Measurements from ENCODE around the gene LRIG1.

- TF ChIP-seq ZNF639 (CRISPR knock-in tag; conservative IDR thresholded peaks at IDR 0.05 in 1 of 2, IDR thresholded peaks at IDR 0.05 in 1 of 2) (no peak), CTCF (IDR thresholded peaks at IDR 0.05 in 2 of 3, conservative IDR thresholded peaks at IDR 0.05 in 1 of 3; ENCODE audit: insufficient read depth in 2 of 3, low read depth in 1 of 3, low read length in 3 of 3) (no peak), CBX1 (IDR thresholded peaks at IDR 0.05; ENCODE audit: low read depth) (no peak), POLR2AphosphoS5 (IDR thresholded peaks at IDR 0.05; ENCODE audit: control insufficient read depth, insufficient read depth, low read depth, low read length) (no peak), FOS (IDR thresholded peaks at IDR 0.05; ENCODE audit: extremely low read depth, insufficient read length) (no peak), MYC (IDR thresholded peaks at IDR 0.05; ENCODE audit: low read depth, low read length) (no peak), MYC (CRISPR knock-in tag; IDR thresholded peaks at IDR 0.05; ENCODE audit: borderline replicate concordance, low read depth) (no peak), E2F8 (IDR thresholded peaks at IDR 0.05; ENCODE audit: low read depth, partially characterized antibody) (no peak), ZBED1 (IDR thresholded peaks at IDR 0.05) (no peak), GABPA (tag; conservative IDR thresholded peaks at IDR 0.05; ENCODE audit: low read depth) (no peak), ZNF143 (CRISPR knock-in tag; IDR thresholded peaks at IDR 0.05) (no peak), NFE2L1 (tag; IDR thresholded peaks at IDR 0.05; ENCODE audit: borderline replicate concordance, low read depth) (no peak), NBN (IDR thresholded peaks at IDR 0.05; ENCODE audit: low read depth) (no peak), E2F3 (CRISPR knock-in tag; IDR thresholded peaks at IDR 0.05) (no peak), E2F4 (CRISPR knock-in tag; IDR thresholded peaks at IDR 0.05; ENCODE audit: low read depth) (no peak)
Observed at GRCh38 chr3:66537735-66538134, 36.9 kb upstream of the LRIG1 start.
